Trophoblast cell (in vitro differentiated cells and primary cell): Measurements from ENCODE around the gene BICRAL.

Source experiments
- DNase-seq, 2 donors: peaks; one replicate each; pipeline ENCODE4 v3.0.0-alpha.2; 2016
- H2AFZ ChIP-seq: 2 replicates; pipeline ENCODE4 v1.6.1; 2013; ENCODE audit warnings: low read length, moderate library complexity, mild to moderate bottlenecking; ENCODE audit not compliant: insufficient read depth, poor library complexity
- H2AK5ac ChIP-seq: 2 replicates; pipeline ENCODE4 v1.6.1; 2013; ENCODE audit warnings: mild to moderate bottlenecking, low read length
- H2BK120ac ChIP-seq: 2 replicates; pipeline ENCODE4 v1.6.1; 2013; ENCODE audit warnings: low read length, mild to moderate bottlenecking, moderate library complexity; ENCODE audit not compliant: insufficient read depth, poor library complexity
- H2BK12ac ChIP-seq: 2 replicates; pipeline ENCODE4 v1.6.1; 2013; ENCODE audit warnings: mild to moderate bottlenecking, low read length, moderate library complexity
- H2BK5ac ChIP-seq: 2 replicates; pipeline ENCODE4 v1.6.1; 2013; ENCODE audit warnings: low read length, low read depth, moderate library complexity, mild to moderate bottlenecking; ENCODE audit not compliant: poor library complexity
- H3K14ac ChIP-seq: 2 replicates; pipeline ENCODE4 v1.6.1; 2013; ENCODE audit warnings: mild to moderate bottlenecking, low read length
- H3K18ac ChIP-seq: 2 replicates; pipeline ENCODE4 v1.6.1; 2013; ENCODE audit warnings: mild to moderate bottlenecking, low read length
- H3K23ac ChIP-seq: 2 replicates; pipeline ENCODE4 v1.6.1; 2013; ENCODE audit warnings: low read length
- H3K27ac ChIP-seq: 2 replicates; pipeline ENCODE4 v1.5.1; 2013; ENCODE audit warnings: low read depth, mild to moderate bottlenecking, inconsistent platforms, low read length, moderate library complexity
- H3K27me3 ChIP-seq: 2 replicates; pipeline ENCODE4 v1.6.1; 2013; ENCODE audit warnings: inconsistent platforms, mild to moderate bottlenecking, low read length, moderate library complexity; ENCODE audit not compliant: insufficient read depth
- H3K36me3 ChIP-seq, 2 experiments: 1 replicate in 1 of 2; 2 replicates in 1 of 2; pipeline ENCODE4 v1.6.1; 2013; ENCODE audit warnings: low read length in 2 of 2, mild to moderate bottlenecking in 2 of 2, moderate library complexity in 1 of 2; ENCODE audit not compliant: insufficient read depth in 2 of 2, control insufficient read depth in 1 of 2
- H3K4ac ChIP-seq: 2 replicates; pipeline ENCODE4 v1.6.1; 2013; ENCODE audit warnings: low read depth, mild to moderate bottlenecking, low read length, moderate library complexity
- H3K4me1 ChIP-seq, 2 experiments: 1 replicate in 1 of 2; 2 replicates in 1 of 2; pipeline ENCODE4 v1.6.1; 2013; ENCODE audit warnings: low read length in 2 of 2, mild to moderate bottlenecking in 2 of 2, moderate library complexity in 1 of 2; ENCODE audit not compliant: insufficient read depth in 2 of 2, control insufficient read depth in 1 of 2
- H3K4me2 ChIP-seq: 2 replicates; pipeline ENCODE4 v1.6.1; 2013; ENCODE audit warnings: inconsistent platforms, mild to moderate bottlenecking, low read length, moderate library complexity
- H3K4me3 ChIP-seq: 2 replicates; pipeline ENCODE4 v1.5.1; 2013; ENCODE audit warnings: mild to moderate bottlenecking, low read depth, low read length, inconsistent platforms
- H3K79me1 ChIP-seq: one replicate; pipeline ENCODE4 v1.6.1; 2013; ENCODE audit warnings: low read length
- H3K79me2 ChIP-seq: 2 replicates; pipeline ENCODE4 v1.6.1; 2013; ENCODE audit warnings: low read length, mild to moderate bottlenecking; ENCODE audit not compliant: control insufficient read depth, insufficient read depth, poor library complexity
- H3K9ac ChIP-seq: 2 replicates; pipeline ENCODE4 v1.6.1; 2013; ENCODE audit warnings: mild to moderate bottlenecking, low read length
- H3K9me3 ChIP-seq: 2 replicates; pipeline ENCODE4 v1.6.1; 2013; ENCODE audit warnings: low read depth, mild to moderate bottlenecking, control low read depth, inconsistent platforms, low read length; ENCODE audit not compliant: insufficient read depth
- H4K12ac ChIP-seq: 2 replicates; pipeline ENCODE4 v1.6.1; 2013; ENCODE audit warnings: low read depth, mild to moderate bottlenecking, low read length, moderate library complexity
- H4K8ac ChIP-seq: 2 replicates; pipeline ENCODE4 v1.6.1; 2013; ENCODE audit warnings: low read depth, mild to moderate bottlenecking, low read length, moderate library complexity
- H4K91ac ChIP-seq: one replicate; pipeline ENCODE4 v1.6.1; 2013; ENCODE audit warnings: low read depth, mild to moderate bottlenecking, low read length, moderate library complexity
- WGBS: extraction: QIAGEN DNeasy Blood & Tissue Kit; methylation state at CpG from one replicate; pipeline ENCODE4 v1.1.7; 2013; ENCODE audit warnings: missing lambda C conversion rate; ENCODE audit not compliant: insufficient read length, insufficient coverage; ENCODE audit errors: extremely low coverage; 5-methylcytosine and 5-hydroxymethylcytosine counted together

Gene BICRAL

GRCh38 chr6:42762950-42763349 is 18.9 kb upstream of the BICRAL start:
- Histone ChIP-seq H3K23ac (no peak overlapping the region), H3K9me3 (no peaks in the 10 kb centered on the region), H3K4me2 (no peak overlapping the region), H4K91ac (no peak overlapping the region), H3K27me3 (no peaks in the 10 kb centered on the region), H3K14ac (no peak overlapping the region), H2AK5ac (no peak overlapping the region), H4K8ac (no peak overlapping the region), H3K4me1 (no peaks in the 10 kb centered on the region), H3K27ac (no peak overlapping the region), H3K18ac (no peak overlapping the region), H2AFZ (no peak overlapping the region), H3K4ac (no peak overlapping the region), H3K4me3 (no peak overlapping the region), H3K9ac (no peak overlapping the region), H3K79me1 (no peaks in the 10 kb centered on the region), H2BK12ac (no peak overlapping the region), H4K12ac (no peak overlapping the region), H3K79me2 (no peaks in the 10 kb centered on the region), H2BK5ac (no peak overlapping the region), H2BK120ac (no peak overlapping the region), H3K36me3 (no peaks in the 10 kb centered on the region)
- DNase-seq, result no peak
- no CpG with 5 or more reads among the region's 3 CpGs for WGBS

GRCh38 chr6:42764911-42765648 is 16.8 kb upstream of the BICRAL start:
- H3K4me1 ChIP-seq, result peaks cover 4 to 7% of the 10 kb centered on the region in 2 experiments
- H3K4me2 ChIP-seq, result no peak overlapping the region
- no peak overlapping the region for H2AK5ac ChIP-seq
- H4K12ac ChIP-seq, result no peak overlapping the region
- no peak overlapping the region for H2BK12ac ChIP-seq
- no peak overlapping the region for H2AFZ ChIP-seq
- H3K4me3 ChIP-seq, result no peak overlapping the region
- no peak overlapping the region for H2BK5ac ChIP-seq
- no peak overlapping the region for H3K18ac ChIP-seq
- no peak overlapping the region for H3K4ac ChIP-seq
- H3K9me3 ChIP-seq, result no peaks in the 10 kb centered on the region
- no peaks in the 10 kb centered on the region for H3K79me1 ChIP-seq
- H4K8ac ChIP-seq, result no peak overlapping the region
- no peak overlapping the region for H3K14ac ChIP-seq
- no peaks in the 10 kb centered on the region for H3K36me3 ChIP-seq
- WGBS, result no CpG with 5 or more reads among the region's 9 CpGs
- H4K91ac ChIP-seq, result no peak overlapping the region
- H3K9ac ChIP-seq, result no peak overlapping the region
- H3K23ac ChIP-seq, result no peak overlapping the region
- no peaks in the 10 kb centered on the region for H3K27me3 ChIP-seq
- H2BK120ac ChIP-seq, result no peak overlapping the region
- DNase-seq, result peak; percentile 58 to 81
- no peaks in the 10 kb centered on the region for H3K79me2 ChIP-seq
- H3K27ac ChIP-seq, result no peak overlapping the region

- Histone ChIP-seq H2BK12ac (no peak overlapping the region), H3K23ac (no peak overlapping the region), H2BK5ac (no peak overlapping the region), H4K8ac (no peak overlapping the region), H3K36me3 (no peaks in the 10 kb centered on the region), H2BK120ac (no peak overlapping the region), H3K9ac (no peak overlapping the region), H2AK5ac (no peak overlapping the region), H3K79me2 (no peaks in the 10 kb centered on the region), H3K4me3 (no peak overlapping the region), H3K18ac (no peak overlapping the region), H2AFZ (no peak overlapping the region), H3K79me1 (no peaks in the 10 kb centered on the region), H4K12ac (no peak overlapping the region), H3K4me2 (no peak overlapping the region), H3K4ac (no peak overlapping the region), H3K27ac (no peak overlapping the region), H4K91ac (no peak overlapping the region), H3K9me3 (no peaks in the 10 kb centered on the region), H3K27me3 (no peaks in the 10 kb centered on the region), H3K4me1 (peaks cover 4 to 10% of the 10 kb centered on the region in 2 experiments), H3K14ac (no peak overlapping the region)
- DNase-seq, result peak; percentile 83 to 93
- WGBS, result no CpG with 5 or more reads among the region's 5 CpGs
These were observed 15.6 kb upstream of the BICRAL start for GRCh38 chr6:42766163-42766670.

- WGBS, result no CpG with 5 or more reads among the region's 4 CpGs
- no peaks in the 10 kb centered on the region for H3K36me3 ChIP-seq
- no peaks in the 10 kb centered on the region for H3K27me3 ChIP-seq
These were observed 12.8 kb upstream of the BICRAL start for GRCh38 chr6:42769051-42769450.

More at GRCh38 chr6:42769051-42769450, 12.8 kb upstream of the BICRAL start:
- no peak overlapping the region for H2BK5ac ChIP-seq
- no peaks in the 10 kb centered on the region for H3K79me2 ChIP-seq
- no peak overlapping the region for H3K27ac ChIP-seq
- no peak overlapping the region for H3K9ac ChIP-seq
- no peaks in the 10 kb centered on the region for H3K79me1 ChIP-seq
- DNase-seq, result peak; percentile 86 to 88
- no peak overlapping the region for H3K18ac ChIP-seq
- no peak overlapping the region for H3K4ac ChIP-seq
- H3K4me1 ChIP-seq, result peaks cover 4 to 10% of the 10 kb centered on the region in 2 experiments
- no peak overlapping the region for H2AFZ ChIP-seq
- no peak overlapping the region for H3K23ac ChIP-seq
- H2BK12ac ChIP-seq, result no peak overlapping the region
- no peaks in the 10 kb centered on the region for H3K9me3 ChIP-seq
- no peak overlapping the region for H3K4me2 ChIP-seq
- no peak overlapping the region for H4K8ac ChIP-seq
- H3K4me3 ChIP-seq, result no peak overlapping the region
- H2AK5ac ChIP-seq, result no peak overlapping the region
- H3K14ac ChIP-seq, result no peak overlapping the region
- no peak overlapping the region for H2BK120ac ChIP-seq
- H4K91ac ChIP-seq, result no peak overlapping the region
- no peak overlapping the region for H4K12ac ChIP-seq
